ENCODE measurements around the gene CHTOP.
"Not testable (repeated sequence)": the region's sequence is repeated elsewhere in the genome, so short reads cannot be mapped to it uniquely, and the experiment has no call there.

Gene CHTOP

GRCh38 chr1:153667439-153667838 lies 33.6 kb downstream of the CHTOP start:
- DNase-seq, result no peak

GRCh38 chr1:153668672-153669071 lies 34.8 kb downstream of the CHTOP start:
- not testable (repeated sequence) for DNase-seq

- DNase-seq, result no peak
Observed at GRCh38 chr1:153669606-153670005, 35.7 kb downstream of the CHTOP start.

GRCh38 chr1:153670257-153670858 lies 36.5 kb downstream of the CHTOP start:
- DNase-seq, result no peak

GRCh38 chr1:153670859-153671627 lies 37.2 kb downstream of the CHTOP start, which contains the start of gene ILF2:
ILF2 (minus strand) TSS chr1:153670993; CDS start chr1:153670922, 71 bp downstream.
- DNase-seq, result peak; percentile 99

- DNase-seq, result peak; percentile 81
Observed at GRCh38 chr1:153671628-153672353, 37.9 kb downstream of the CHTOP start.

- DNase-seq, result no peak
Observed at GRCh38 chr1:153673511-153673910, 39.6 kb downstream of the CHTOP start.

GRCh38 chr1:153677718-153678518 lies 44.1 kb downstream of the CHTOP start:
- DNase-seq, result peak; percentile 46

GRCh38 chr1:153678519-153679336 lies 44.9 kb downstream of the CHTOP start, which contains the start of gene NPR1:
NPR1 (plus strand) TSS chr1:153678688; CDS start chr1:153679109, 421 bp downstream.
- peak; percentile 23 for DNase-seq

GRCh38 chr1:153679337-153680119 lies 45.7 kb downstream of the CHTOP start:
- no peak for DNase-seq

- DNase-seq, result no peak
Observed at GRCh38 chr1:153680120-153680403, 46.2 kb downstream of the CHTOP start.

- no peak for DNase-seq
Observed at GRCh38 chr1:153682730-153683129, 48.9 kb downstream of the CHTOP start.

GRCh38 chr1:153683854-153684253 lies 50.0 kb downstream of the CHTOP start:
- DNase-seq, result no peak

GRCh38 chr1:153684892-153685291 lies 51.0 kb downstream of the CHTOP start:
- no peak for DNase-seq

GRCh38 chr1:153685544-153686340 lies 51.9 kb downstream of the CHTOP start:
- no peak for DNase-seq

- no peak for DNase-seq
Observed at GRCh38 chr1:153687346-153688125, 53.7 kb downstream of the CHTOP start.

GRCh38 chr1:153688276-153688675 lies 54.4 kb downstream of the CHTOP start:
- no peak for DNase-seq

- no peak for DNase-seq
Observed at GRCh38 chr1:153688736-153689328, 55.0 kb downstream of the CHTOP start.

GRCh38 chr1:153693466-153693865 lies 59.6 kb downstream of the CHTOP start:
- DNase-seq, result no peak
